NT2/D1 (cell line): Measurements from ENCODE around the gene HKDC1.

Experiments
- DNase-seq: peaks from one replicate; pipeline ENCODE4 v3.0.0-alpha.2; 2011; ENCODE audit warnings: low read depth, low spot score
- H3K27me3 ChIP-seq: 2 replicates; pipeline ENCODE4 v1.6.0; 2011; ENCODE audit warnings: mild to moderate bottlenecking; ENCODE audit not compliant: insufficient read length, insufficient read depth
- H3K36me3 ChIP-seq: 2 replicates; pipeline ENCODE4 v1.6.1; 2011; ENCODE audit warnings: mild to moderate bottlenecking, low read length, mixed read lengths; ENCODE audit not compliant: insufficient read depth, insufficient read length
- H3K4me1 ChIP-seq: 2 replicates; pipeline ENCODE4 v1.5.1; 2011; ENCODE audit not compliant: insufficient read depth, insufficient read length
- H3K4me3 ChIP-seq: 2 replicates; pipeline ENCODE4 v1.5.1; 2011; ENCODE audit warnings: low read depth; ENCODE audit not compliant: insufficient read length
- H3K9ac ChIP-seq: 2 replicates; pipeline ENCODE4 v1.6.0; 2011; ENCODE audit warnings: low read depth; ENCODE audit not compliant: insufficient read length
- H3K9me3 ChIP-seq: 2 replicates; pipeline ENCODE4 v1.5.1; 2011; ENCODE audit warnings: mild to moderate bottlenecking, low read length; ENCODE audit not compliant: insufficient read depth
- SUZ12 ChIP-seq: IDR thresholded peaks from 2 replicates; pipeline ENCODE4 v1.6.1; 2011; ENCODE audit not compliant: insufficient read length, insufficient read depth; ENCODE audit errors: extremely low read depth
- YY1 ChIP-seq: IDR thresholded peaks from 2 replicates; pipeline ENCODE4 v1.6.1; 2011; ENCODE audit not compliant: insufficient read length, insufficient read depth
- ZNF274 ChIP-seq: IDR thresholded peaks from 2 replicates; pipeline ENCODE4 v1.6.1; 2011; ENCODE audit warnings: mild to moderate bottlenecking, low read depth, low read length

Gene HKDC1

GRCh38 chr10:69312528-69312927 lies 92.4 kb downstream of the HKDC1 start:
- no peaks in the 10 kb centered on the region for H3K9me3 ChIP-seq
- DNase-seq = no peak
- TF ChIP-seq ZNF274 (no peak), SUZ12 (no peak), YY1 (no peak)
- no peak overlapping the region for H3K9ac ChIP-seq
- peaks cover 8% of the 10 kb centered on the region for H3K4me1 ChIP-seq
- H3K27me3 ChIP-seq = no peaks in the 10 kb centered on the region
- no peaks in the 10 kb centered on the region for H3K36me3 ChIP-seq
- H3K4me3 ChIP-seq = no peak overlapping the region

GRCh38 chr10:69315100-69315542 lies 95.0 kb downstream of the HKDC1 start:
- DNase-seq = no peak
- H3K4me3 ChIP-seq = no peak overlapping the region

GRCh38 chr10:69315610-69316312 lies 95.6 kb downstream of the HKDC1 start:
- Histone ChIP-seq H3K9me3 (no peaks in the 10 kb centered on the region), H3K4me1 (peaks cover 15% of the 10 kb centered on the region), H3K36me3 (peaks cover 8% of the 10 kb centered on the region), H3K4me3 (no peak overlapping the region), H3K9ac (no peak overlapping the region), H3K27me3 (no peaks in the 10 kb centered on the region)
- TF ChIP-seq ZNF274 (no peak), SUZ12 (no peak), YY1 (no peak)
- DNase-seq = no peak

More at GRCh38 chr10:69315100-69315542, 95.0 kb downstream of the HKDC1 start:
- Histone ChIP-seq H3K36me3 (peaks cover 2% of the 10 kb centered on the region), H3K9me3 (no peaks in the 10 kb centered on the region), H3K27me3 (no peaks in the 10 kb centered on the region), H3K4me1 (peaks cover 11% of the 10 kb centered on the region), H3K9ac (no peak overlapping the region)
- TF ChIP-seq SUZ12 (no peak), ZNF274 (no peak), YY1 (no peak)

DNA sequence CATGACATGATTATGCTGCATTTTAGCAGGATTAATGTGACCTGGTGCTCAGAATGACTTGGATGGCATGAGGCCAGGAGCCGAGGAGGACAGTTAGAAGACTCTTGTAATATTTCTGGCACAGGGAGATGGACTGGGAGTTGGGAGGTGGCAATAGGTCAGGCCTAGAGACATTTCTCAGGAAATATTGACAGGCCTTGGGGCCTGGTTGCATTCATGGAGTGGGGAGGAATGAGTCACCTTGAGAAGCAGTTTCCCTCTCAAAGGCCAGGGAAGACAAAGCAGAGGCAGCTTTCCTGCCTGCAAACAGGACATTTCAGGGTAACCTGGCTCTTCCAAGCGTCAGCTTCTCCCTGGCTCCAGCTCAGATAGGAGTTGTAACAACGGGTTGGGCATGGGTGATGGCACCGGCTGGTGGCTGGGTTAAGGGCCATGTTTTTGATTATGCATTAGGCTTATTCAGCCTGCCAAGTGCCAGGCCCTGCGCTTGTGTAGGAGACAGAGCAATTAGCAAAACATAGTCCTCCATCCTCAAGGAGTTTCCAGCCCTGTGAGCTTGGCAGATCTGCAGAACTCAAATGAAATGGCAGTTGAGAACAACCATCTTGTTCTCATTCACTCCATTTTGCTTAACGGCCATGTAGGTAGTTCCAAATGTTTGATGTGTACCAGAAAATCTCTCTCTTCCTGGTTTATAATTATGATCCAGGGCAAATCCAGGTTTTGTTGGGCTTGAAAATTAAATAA lies 96.4 kb downstream of the HKDC1 start:
- Histone ChIP-seq H3K4me3 (no peak overlapping the region), H3K9me3 (no peaks in the 10 kb centered on the region), H3K36me3 (peaks cover 14% of the 10 kb centered on the region), H3K27me3 (no peaks in the 10 kb centered on the region), H3K9ac (peak overlapping the region; percentile 44), H3K4me1 (peaks cover 17% of the 10 kb centered on the region)
- no peak for TF ChIP-seq ZNF274
- TF ChIP-seq SUZ12 = no peak
- no peak for DNase-seq
